Measurements from ENCODE around the gene AAMDC. TPM values are rescaled to one million over a fixed set of nuclear protein-coding genes. Genes with fewer than 3 reads are reported as not detected.
"Not testable (repeated sequence)": the region's sequence is repeated elsewhere in the genome, so short reads cannot be mapped to it uniquely, and the experiment has no call there.

Gene AAMDC
- total and polyA plus RNA-seq, 10 donors, result 9.5 to 37.2 (median 22.0) TPM

GRCh38 chr11:77908835-77909234, 87.9 kb downstream of the AAMDC start:
- WGBS, 5 donors, result 91 to 95% (median 94%) methylated on average over 2 of the region's 2 CpGs
- H3K27me3 ChIP-seq (replicated peaks in 1 of 7), result no peaks in the 10 kb centered on the region
- no peaks in the 10 kb centered on the region for H3K4me1 ChIP-seq
- no peak for DNase-seq
- no peak for TF ChIP-seq POLR2AphosphoS5 (IDR thresholded peaks at IDR 0.05)
- TF ChIP-seq CTCF (IDR thresholded peaks at IDR 0.05 in 8 of 11, conservative IDR thresholded peaks at IDR 0.05 in 3 of 11), result no peak
- TF ChIP-seq POLR2A (IDR thresholded peaks at IDR 0.05), result no peak
- H3K27ac ChIP-seq, result no peak overlapping the region
- intact Hi-C loops (cut with DNase I; ENCODE audit: low total_unique reads), result no loop called here
- H3K4me3 ChIP-seq, result no peak overlapping the region
- no peaks in the 10 kb centered on the region for H3K9me3 ChIP-seq
- peaks cover 0 to 75% (median 22%) of the 10 kb centered on the region in 6 donors for H3K36me3 ChIP-seq

GRCh38 chr11:77909277-77909676, 88.3 kb downstream of the AAMDC start:
- Histone ChIP-seq H3K9me3 (no peaks in the 10 kb centered on the region), H3K27ac (no peak overlapping the region), H3K4me1 (peaks cover 0 to 1% (median 0%) of the 10 kb centered on the region in 6 donors), H3K27me3 (replicated peaks in 1 of 7) (no peaks in the 10 kb centered on the region), H3K4me3 (no peak overlapping the region), H3K36me3 (peaks cover 0 to 75% (median 22%) of the 10 kb centered on the region in 6 donors)
- TF ChIP-seq CTCF (IDR thresholded peaks at IDR 0.05 in 8 of 11, conservative IDR thresholded peaks at IDR 0.05 in 3 of 11) (no peak), POLR2A (IDR thresholded peaks at IDR 0.05) (no peak), POLR2AphosphoS5 (IDR thresholded peaks at IDR 0.05) (no peak)
- WGBS, 5 donors, result 79 to 92% (median 86%) methylated on average over 2 of the region's 2 CpGs
- no peak for DNase-seq
- intact Hi-C loops (cut with DNase I; ENCODE audit: low total_unique reads), result no loop called here

- WGBS, 5 donors, result 93 to 97% (median 96%) methylated on average over 6 of the region's 6 CpGs
These were observed 89.9 kb downstream of the AAMDC start for GRCh38 chr11:77910828-77911227.

GRCh38 chr11:77913608-77914306, 92.8 kb downstream of the AAMDC start:
- H3K27me3 ChIP-seq (replicated peaks in 1 of 7); DNase-seq; H3K9me3 ChIP-seq; intact Hi-C loops (cut with DNase I; ENCODE audit: low total_unique reads); H3K4me1 ChIP-seq; H3K4me3 ChIP-seq: not testable (repeated sequence)
- 61 to 91% (median 83%) methylated on average over 3 to 4 of the region's 4 CpGs for WGBS, 5 donors
- Histone ChIP-seq H3K36me3 (peaks cover 0 to 78% (median 9%) of the 10 kb centered on the region in 6 donors), H3K27ac (peak overlapping the region in 4 of 8 donors; percentile 19 to 47 (median 28))

More at GRCh38 chr11:77910828-77911227, 89.9 kb downstream of the AAMDC start:
- H3K27ac ChIP-seq; DNase-seq; H3K4me1 ChIP-seq; H3K4me3 ChIP-seq; intact Hi-C loops (cut with DNase I; ENCODE audit: low total_unique reads); H3K27me3 ChIP-seq (replicated peaks in 1 of 7); H3K9me3 ChIP-seq: not testable (repeated sequence)
- peaks cover 0 to 76% (median 15%) of the 10 kb centered on the region in 6 donors for H3K36me3 ChIP-seq

- H3K27me3 ChIP-seq (replicated peaks in 1 of 7); H3K4me1 ChIP-seq; H3K9me3 ChIP-seq; intact Hi-C loops (cut with DNase I; ENCODE audit: low total_unique reads); DNase-seq; H3K4me3 ChIP-seq: not testable (repeated sequence)
- peaks cover 0 to 78% (median 11%) of the 10 kb centered on the region in 6 donors for H3K36me3 ChIP-seq
- H3K27ac ChIP-seq, result peak overlapping the region in 5 of 8 donors; percentile 19 to 47 (median 30)
- WGBS, 5 donors, result 69 to 80% (median 75%) methylated on average over 4 of the region's 4 CpGs
These were observed 93.4 kb downstream of the AAMDC start for GRCh38 chr11:77914307-77914791.

- DNase-seq; H3K27ac ChIP-seq; H3K9me3 ChIP-seq; H3K4me3 ChIP-seq; H3K27me3 ChIP-seq (replicated peaks in 1 of 7); H3K4me1 ChIP-seq; intact Hi-C loops (cut with DNase I; ENCODE audit: low total_unique reads): not testable (repeated sequence)
- H3K36me3 ChIP-seq, result peaks cover 0 to 86% (median 14%) of the 10 kb centered on the region in 6 donors
- WGBS, 5 donors, result 82 to 100% methylated on average over 1 of the region's 2 CpGs; no CpG with 5 or more reads in 3 of the 5 donors
These were observed 96.8 kb downstream of the AAMDC start for GRCh38 chr11:77917713-77918112.
